Ovary (tissue), 9 donors: ENCODE measurements around the gene MLPH. TPM values are rescaled to one million over a fixed set of nuclear protein-coding genes. Genes with fewer than 3 reads are reported as not detected.

Experiments
- DNase-seq, 5 donors: peaks; one replicate each; pipeline ENCODE4 v3.0.0-alpha.2; 2019 to 2020
- H3K27ac ChIP-seq, 2 donors: fragments of 200-600 bp; one replicate each; pipeline versions ENCODE4 v1.5.1 to v1.8.0; 2019 to 2022
- H3K27me3 ChIP-seq: fragments of 200-600 bp; one replicate; pipeline ENCODE4 v1.8.0; 2022
- H3K36me3 ChIP-seq: fragments of 200-600 bp; sonication (generic); one replicate; pipeline ENCODE4 v1.5.1; 2019
- H3K4me1 ChIP-seq: one replicate; pipeline ENCODE4 v1.8.1; 2013; ENCODE audit warnings: mild to moderate bottlenecking, moderate library complexity; ENCODE audit not compliant: insufficient read depth
- H3K4me3 ChIP-seq: fragments of 200-600 bp; sonication (generic); one replicate; pipeline ENCODE4 v1.5.1; 2017
- H3K9me3 ChIP-seq, 2 donors: fragments of 200-600 bp in 1 of 2; sonication (generic) in 1 of 2; one replicate each; pipeline versions ENCODE4 v1.5.1 to v1.8.1; 2013 to 2019; ENCODE audit warnings: mild to moderate bottlenecking in 1 of 2, moderate library complexity in 1 of 2
- CTCF ChIP-seq, 3 donors: fragments of 450-650 bp in 2 of 3; fragments of 200-600 bp in 1 of 3; IDR thresholded peaks; one replicate each; pipeline versions ENCODE4 v1.5.1 to v1.8.0; 2016 to 2022; ENCODE audit warnings: antibody characterized with exemption in 3 of 3, mild to moderate bottlenecking in 1 of 3
- EP300 ChIP-seq: sonication (generic); formaldehyde crosslinking; IDR thresholded peaks from one replicate; pipeline ENCODE4 v1.6.1; 2017; ENCODE audit warnings: antibody characterized with exemption
- POLR2A ChIP-seq: fragments of 450-650 bp; IDR thresholded peaks from one replicate; pipeline ENCODE4 v1.6.1; 2017; ENCODE audit warnings: antibody characterized with exemption, mild to moderate bottlenecking, moderate library complexity
- WGBS, 3 donors: extraction: QIAGEN DNeasy Blood & Tissue Kit in 1 of 3; methylation state at CpG; one replicate each; pipeline versions ENCODE4 v1.1.5 to v1.1.7; 2013 to 2017; 5-methylcytosine and 5-hydroxymethylcytosine counted together
- intact Hi-C, 4 donors: fragments of 100-400 bp; cut with DNase I; formaldehyde crosslinking; loops; one replicate each; pipeline versions ENCODE4 v1.11.0 to v1.15.1; 2022 to 2023
- polyA plus RNA-seq, 2 donors: library from polyadenylated mRNA; stranded (reverse); fragments of 200-250 nt in 1 of 2; fragments of 350-450 nt in 1 of 2; fragmentation: Illumina TruSeq in 1 of 2; extraction: RNeasy Lipid Tissue Mini Kit (QIAGEN cat#74804) in 1 of 2; gene quantifications; one replicate each; pipeline ENCODE4 v1.2.3, GENCODE V29; 2013 to 2014
- total RNA-seq, 7 donors: library from RNA; depleted of rRNA in 2 of 7; stranded (reverse); fragments of >200 nt in 2 of 7; fragmentation: NEBNext Ultra II Directional in 3 of 7; extraction: Animal tissue kit (Norgen Biotek cat#: 25700) in 3 of 7; gene quantifications; one replicate each; pipeline versions ENCODE4 v1.1.0 to v1.2.4, GENCODE V29; 2016 to 2023
- donor health status: DM: no; HTN: no; CAD: no; lungs with moderate emphysema.
- donor health status: DM: no; HTN: no; CAD: no.
- donor health status: Bipolar disorder and iron deficiency.
- donor health status: DM: yes; HTN: yes; CAD: no.
- donor health status: DM: no; HTN: no; CAD: no.
- donor health status: DM: yes; HTN: yes; CAD: no.

MLPH gene
- total and polyA plus RNA-seq, 9 donors, result 7.8 to 67.5 (median 23.3) TPM

DNA sequence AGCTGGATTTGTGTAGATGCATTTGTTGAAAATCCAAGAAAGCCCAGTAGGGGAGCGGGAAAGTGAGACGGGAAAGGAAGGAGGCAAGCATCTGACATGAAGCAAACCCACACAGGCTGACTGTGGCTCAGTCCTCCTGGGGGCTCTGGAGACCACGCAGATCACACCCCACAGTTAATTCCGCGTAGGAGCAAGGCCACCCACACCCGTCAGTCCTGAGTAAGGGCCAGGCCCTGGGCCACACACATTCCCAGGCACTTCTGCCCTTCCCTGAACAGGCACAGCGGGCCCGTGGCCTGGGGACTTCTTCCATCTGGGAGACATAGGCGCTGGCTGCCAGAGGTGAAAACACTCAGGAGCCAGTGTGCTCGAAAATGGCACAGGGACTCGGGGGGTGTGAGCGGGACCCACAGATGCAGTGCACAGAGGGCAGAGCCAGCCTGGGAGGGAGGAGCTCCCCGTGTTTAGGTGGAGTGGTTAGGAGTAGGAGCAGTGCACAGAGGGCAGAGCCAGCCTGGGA lies 59.9 kb downstream of the MLPH start:
- DNase-seq, result no peak
- Histone ChIP-seq H3K4me3 (no peak overlapping the region), H3K4me1 (no peaks in the 10 kb centered on the region), H3K9me3 (no peaks in the 10 kb centered on the region), H3K27me3 (no peaks in the 10 kb centered on the region), H3K36me3 (no peaks in the 10 kb centered on the region), H3K27ac (no peak overlapping the region)
- WGBS, 3 donors, result 63 to 79% (median 77%) methylated on average over 13 of the region's 13 CpGs
- TF ChIP-seq EP300 (no peak), POLR2A (no peak), CTCF (IDR thresholded peaks at IDR 0.05) (no peak)
- intact Hi-C loops, result no loop called here

- 48 to 56% (median 50%) methylated on average over 11 of the region's 11 CpGs for WGBS, 3 donors
- no peak for TF ChIP-seq CTCF (IDR thresholded peaks at IDR 0.05)
- TF ChIP-seq POLR2A, result no peak
- TF ChIP-seq EP300, result no peak
- Histone ChIP-seq H3K27me3 (no peaks in the 10 kb centered on the region), H3K4me3 (no peak overlapping the region), H3K9me3 (no peaks in the 10 kb centered on the region), H3K4me1 (no peaks in the 10 kb centered on the region), H3K27ac (no peak overlapping the region), H3K36me3 (no peaks in the 10 kb centered on the region)
- intact Hi-C loops, result no loop called here
- no peak for DNase-seq
Observed at GRCh38 chr2:237547841-237548416, 60.9 kb downstream of the MLPH start.

GRCh38 chr2:237549216-237549615 lies 62.2 kb downstream of the MLPH start:
- intact Hi-C loops, result no loop called here
- H3K4me3 ChIP-seq, result no peak overlapping the region
- DNase-seq, result no peak
- no peaks in the 10 kb centered on the region for H3K36me3 ChIP-seq
- H3K9me3 ChIP-seq, result no peaks in the 10 kb centered on the region
- 79 to 91% (median 82%) methylated on average over 8 of the region's 8 CpGs for WGBS, 3 donors
- TF ChIP-seq EP300 (no peak), CTCF (IDR thresholded peaks at IDR 0.05) (no peak), POLR2A (no peak)
- H3K27me3 ChIP-seq, result no peaks in the 10 kb centered on the region
- H3K4me1 ChIP-seq, result no peaks in the 10 kb centered on the region
- H3K27ac ChIP-seq, result no peak overlapping the region

GRCh38 chr2:237549643-237550415 lies 62.8 kb downstream of the MLPH start:
- Histone ChIP-seq H3K4me3 (no peak overlapping the region), H3K9me3 (no peaks in the 10 kb centered on the region), H3K27me3 (no peaks in the 10 kb centered on the region), H3K27ac (no peak overlapping the region), H3K4me1 (no peaks in the 10 kb centered on the region), H3K36me3 (no peaks in the 10 kb centered on the region)
- whole genome bisulfite sequencing, 3 donors, result 76 to 79% (median 78%) methylated on average over 17 of the region's 17 CpGs
- no peak for TF ChIP-seq EP300
- TF ChIP-seq CTCF (IDR thresholded peaks at IDR 0.05), result no peak
- TF ChIP-seq POLR2A, result no peak
- DNase-seq, result no peak
- intact Hi-C loops, result no loop called here
